Ecto neural progenitor cell (in vitro differentiated cells): ENCODE results near the gene NIPA2.

Source experiments
- DNase-seq: peaks from one replicate; pipeline ENCODE4 v3.0.0-alpha.2; 2018; ENCODE audit warnings: low spot score

The NIPA2 gene

DNA sequence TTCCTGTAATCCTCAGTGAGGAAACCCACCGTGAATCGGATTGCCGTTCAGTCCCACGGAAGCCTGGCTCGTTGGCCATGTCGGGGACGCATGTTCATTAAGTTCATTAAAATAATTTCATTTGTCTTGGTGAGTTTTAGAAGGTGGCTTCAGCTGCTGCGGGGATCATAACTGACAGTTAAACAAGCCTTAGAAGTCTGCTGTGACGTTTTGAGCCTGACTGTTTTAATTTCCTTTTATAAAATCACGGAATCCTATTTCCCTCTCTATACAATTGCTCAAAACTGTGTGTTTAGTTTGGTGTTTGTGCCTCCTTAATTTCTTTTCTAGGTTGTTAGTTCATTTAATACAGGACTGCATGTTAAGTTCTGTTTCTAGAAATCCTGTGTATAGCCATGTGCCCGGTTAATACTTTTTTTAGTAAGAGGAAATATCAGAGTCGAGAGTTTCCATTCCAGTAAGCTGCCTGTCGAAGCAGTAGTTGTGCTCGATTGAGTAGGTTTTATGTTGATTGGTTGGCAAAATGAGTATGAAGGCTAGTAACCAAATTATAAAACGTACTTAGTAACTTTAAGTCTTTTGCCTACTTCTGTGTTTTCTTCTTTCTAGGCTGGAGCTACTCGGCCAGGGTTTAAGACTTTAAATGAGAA lies 705 bp downstream of the NIPA2 start:
- no peak for DNase-seq

DNA sequence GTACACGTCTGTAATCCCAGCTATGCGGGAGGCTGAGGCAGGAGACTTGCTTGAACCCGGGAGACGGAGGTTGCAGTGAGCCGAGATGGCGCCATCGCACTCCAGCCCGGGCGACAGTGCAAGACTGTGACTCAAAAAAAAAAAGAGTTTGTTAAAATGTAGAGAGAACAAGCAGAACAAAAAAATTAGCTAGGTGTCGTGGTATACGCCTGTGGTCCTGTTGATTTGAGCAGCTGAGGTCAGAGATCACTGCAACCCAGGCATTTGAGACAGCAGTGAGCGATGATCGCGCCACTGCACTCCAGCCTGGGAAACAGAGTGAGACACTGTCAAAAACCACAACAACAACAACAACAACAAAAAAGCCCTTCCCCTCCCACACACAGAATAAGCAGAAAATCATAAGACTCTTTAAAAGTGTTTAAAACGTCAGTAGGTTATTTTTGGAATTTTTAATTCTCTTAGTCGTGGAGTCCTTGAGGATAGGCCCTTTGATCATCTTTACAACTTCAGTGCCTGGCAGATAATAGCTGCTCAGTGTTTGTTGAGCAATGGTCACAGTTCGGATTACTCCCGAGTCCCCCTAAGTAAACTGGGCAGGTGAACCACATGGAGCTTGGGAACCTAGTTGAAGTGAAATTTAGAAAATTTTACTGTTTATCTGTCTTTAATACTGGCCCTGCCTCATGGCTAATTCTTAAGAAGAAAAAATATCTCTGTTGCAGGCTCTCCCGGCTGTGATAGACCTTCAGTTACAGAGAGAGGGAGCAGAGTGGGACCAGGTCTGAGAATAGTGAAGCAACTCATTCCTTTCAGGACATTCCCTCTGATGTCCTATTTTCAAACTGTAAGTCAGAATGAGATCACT lies 6.2 kb downstream of the NIPA2 start:
- DNase-seq: no peak

DNA sequence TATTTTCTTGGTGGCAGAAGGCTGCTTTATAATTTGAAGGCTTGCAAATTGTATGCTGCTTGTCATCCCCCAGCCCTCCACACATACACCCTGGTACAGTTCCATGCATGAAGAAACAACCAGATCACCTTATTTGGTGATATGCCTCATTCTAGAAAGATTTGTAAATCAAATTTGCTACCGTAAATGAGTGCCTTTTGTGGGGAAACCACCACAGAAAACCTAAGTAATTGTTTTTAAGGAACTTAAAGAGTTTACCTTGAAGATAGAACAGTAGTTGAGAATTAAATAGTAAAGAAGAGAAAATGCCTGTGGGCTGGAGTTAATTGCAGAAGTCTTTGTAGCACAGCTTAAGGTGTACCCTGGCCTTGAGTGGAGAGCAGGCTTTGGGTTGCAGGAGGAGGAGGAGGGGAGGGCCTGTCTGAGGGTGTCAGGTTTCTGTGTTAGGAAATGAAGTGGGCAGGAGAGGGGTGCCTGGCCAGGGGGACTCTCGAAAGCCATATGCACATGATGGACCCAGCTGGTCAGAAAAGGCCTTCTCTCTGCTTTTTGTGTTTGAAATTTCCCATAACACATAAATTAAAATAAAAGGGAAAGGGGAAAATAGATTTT lies 6.9 kb downstream of the NIPA2 start:
- no peak for DNase-seq

DNA sequence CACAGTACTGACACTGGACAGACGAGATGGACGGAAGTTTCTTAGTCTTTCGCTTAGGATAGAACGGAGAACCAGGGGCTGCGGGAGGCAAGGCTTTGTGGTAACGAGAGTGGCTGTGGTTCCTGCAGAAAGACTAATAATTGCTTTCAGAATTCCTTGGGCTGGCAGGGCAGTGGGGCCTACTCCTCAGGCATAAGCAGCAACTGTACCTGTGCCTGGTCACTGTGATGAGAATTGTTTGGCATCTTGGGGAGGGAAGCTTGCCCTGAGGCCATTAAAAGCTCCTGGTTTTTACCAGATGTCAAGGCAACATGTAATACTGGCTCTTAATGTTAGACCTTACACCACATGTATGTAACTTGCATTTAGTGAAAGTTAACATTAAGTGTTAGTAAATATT lies 7.6 kb downstream of the NIPA2 start:
- no peak for DNase-seq

DNA sequence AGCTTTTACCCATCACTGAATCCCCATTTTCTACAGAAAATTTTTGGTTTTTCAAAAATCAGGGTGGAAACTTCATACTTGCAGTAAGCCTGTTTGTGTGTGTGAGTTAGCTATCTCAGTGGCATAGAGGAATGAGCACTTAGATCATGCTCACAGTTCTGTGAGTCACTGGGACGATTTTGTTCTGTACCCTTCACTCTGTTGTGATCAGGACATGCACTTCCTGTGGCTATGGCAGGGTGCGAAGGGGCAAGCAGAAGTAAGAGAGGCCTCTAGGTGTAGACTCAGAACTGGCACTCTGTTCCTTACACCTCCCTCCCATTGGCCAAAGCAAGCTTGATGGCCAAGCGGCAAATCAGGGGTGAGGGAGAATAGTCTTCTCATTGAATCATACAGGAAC lies 11.6 kb downstream of the NIPA2 start:
- DNase-seq: no peak

DNA sequence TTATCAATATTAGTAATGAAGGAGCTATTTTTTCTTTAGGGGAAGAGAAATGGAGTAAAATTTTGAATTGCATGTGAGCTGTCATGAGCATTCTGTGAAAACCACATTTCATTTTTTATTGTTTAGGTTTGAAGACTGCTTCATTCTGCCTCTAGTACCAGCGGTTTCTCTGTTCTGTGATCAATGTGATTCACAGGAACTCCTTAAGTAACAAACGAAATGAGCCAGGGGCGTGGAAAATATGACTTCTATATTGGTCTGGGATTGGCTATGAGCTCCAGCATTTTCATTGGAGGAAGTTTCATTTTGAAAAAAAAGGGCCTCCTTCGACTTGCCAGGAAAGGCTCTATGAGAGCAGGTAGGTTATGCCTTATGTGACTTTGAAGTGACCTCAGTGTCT lies 13.0 kb downstream of the NIPA2 start:
- no peak for DNase-seq

DNA sequence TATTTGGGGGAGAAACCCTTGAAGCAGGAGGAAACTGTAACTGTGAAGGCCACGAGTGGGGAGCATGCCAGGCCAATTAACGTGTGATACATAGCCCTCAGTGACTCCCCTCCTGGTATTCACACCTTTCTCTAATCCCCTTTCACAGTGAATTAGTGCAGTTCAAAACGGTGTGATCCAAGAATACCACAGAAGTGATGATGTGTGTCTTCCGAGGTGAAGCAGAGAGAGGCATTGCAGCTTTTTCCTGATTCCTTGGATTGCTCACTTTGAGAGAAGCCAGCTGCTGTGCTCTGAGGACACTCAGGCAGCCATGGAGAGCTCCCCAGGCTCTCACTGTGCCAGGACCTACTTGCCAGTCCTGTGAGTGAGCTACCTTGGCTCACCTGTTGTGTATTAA lies 17.3 kb downstream of the NIPA2 start:
- no peak for DNase-seq

DNA sequence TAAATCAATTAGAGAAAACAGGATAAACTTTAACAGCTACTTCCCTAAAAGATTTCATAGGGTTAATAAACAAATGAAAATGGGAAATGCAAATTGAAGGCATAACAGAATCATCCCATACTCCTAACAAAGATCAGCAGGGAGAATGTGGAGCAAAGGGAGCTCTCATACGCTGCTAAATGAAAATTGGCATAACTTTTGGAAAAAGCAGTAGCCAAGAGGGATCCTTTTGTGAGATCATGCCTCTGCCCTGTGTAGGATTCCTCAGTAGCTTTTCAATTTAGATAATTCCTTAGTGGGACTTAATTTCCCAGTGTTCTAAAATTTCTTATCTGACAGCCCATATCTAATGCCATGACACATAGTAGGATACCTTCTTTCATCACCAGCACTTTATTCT lies 18.2 kb downstream of the NIPA2 start:
- DNase-seq: no peak

DNA sequence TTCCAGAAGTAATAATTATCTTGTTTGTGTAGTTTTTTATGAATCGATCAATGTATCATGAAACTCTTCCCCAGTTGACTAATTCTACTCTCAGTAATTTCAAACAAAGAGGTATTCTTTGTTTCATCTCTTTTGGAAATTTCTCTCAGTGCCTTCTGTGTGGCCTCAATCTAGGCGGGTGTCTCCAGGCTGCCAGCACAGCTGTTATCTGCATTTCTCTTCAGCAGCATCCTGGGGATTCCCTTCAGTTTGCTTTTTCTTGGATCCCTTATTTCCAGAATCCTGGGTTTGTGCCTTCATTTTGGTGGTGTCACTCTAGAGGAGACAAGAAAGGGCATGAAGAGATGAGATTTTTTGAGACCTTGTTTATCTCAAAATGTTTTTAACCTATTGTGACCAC lies 22.7 kb downstream of the NIPA2 start:
- no peak for DNase-seq

DNA sequence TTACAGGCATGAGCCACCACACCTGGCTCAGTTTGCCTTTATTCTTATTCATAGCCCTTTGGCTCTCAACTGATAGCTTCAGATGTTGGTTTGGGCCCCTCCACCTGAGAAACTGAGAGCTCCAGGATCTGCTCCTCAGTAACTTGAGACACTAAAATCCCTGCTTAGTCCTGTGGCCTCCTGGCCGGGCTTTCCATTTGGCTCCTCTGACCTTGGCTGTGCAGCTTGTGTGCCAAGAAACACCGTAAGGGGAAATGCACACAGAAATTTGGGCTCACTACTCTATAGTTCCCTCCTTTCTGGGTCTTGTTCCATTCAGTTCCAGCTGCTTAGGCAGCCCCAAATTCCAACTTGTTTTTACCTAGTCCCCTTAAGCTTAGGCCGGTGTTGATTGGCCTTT lies 24.9 kb downstream of the NIPA2 start:
- DNase-seq: no peak

DNA sequence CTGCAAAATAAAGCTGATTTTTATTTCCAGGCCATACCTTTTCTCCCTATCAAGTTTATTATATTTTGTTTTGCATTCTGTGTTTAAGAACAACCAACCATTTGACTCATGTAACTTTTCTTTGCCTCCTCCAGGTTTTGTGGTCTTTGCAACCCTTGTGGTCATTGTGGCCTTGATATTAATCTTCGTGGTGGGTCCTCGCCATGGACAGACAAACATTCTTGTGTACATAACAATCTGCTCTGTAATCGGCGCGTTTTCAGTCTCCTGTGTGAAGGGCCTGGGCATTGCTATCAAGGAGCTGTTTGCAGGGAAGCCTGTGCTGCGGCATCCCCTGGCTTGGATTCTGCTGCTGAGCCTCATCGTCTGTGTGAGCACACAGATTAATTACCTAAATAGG lies 27.6 kb downstream of the NIPA2 start:
- no peak for DNase-seq

DNA sequence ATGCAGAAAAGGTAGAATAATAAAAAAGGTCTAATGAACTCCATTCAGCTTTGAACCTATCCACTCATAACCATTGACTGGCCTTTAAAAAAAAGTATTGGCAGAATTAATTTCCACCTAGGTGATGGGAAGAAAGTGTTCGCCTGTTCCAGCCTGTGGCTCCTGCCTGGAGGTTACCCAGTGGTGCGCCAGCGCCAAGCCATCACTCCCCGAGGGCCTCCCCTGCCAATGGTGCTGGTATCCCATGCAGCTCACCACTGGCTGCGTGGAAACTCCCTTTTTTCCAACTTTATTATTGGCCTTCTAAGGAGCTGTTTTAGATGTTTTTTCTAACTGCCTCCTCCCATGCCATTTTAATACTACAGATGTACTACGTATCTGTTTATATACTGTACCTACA lies 29.4 kb downstream of the NIPA2 start:
- DNase-seq: no peak

DNA sequence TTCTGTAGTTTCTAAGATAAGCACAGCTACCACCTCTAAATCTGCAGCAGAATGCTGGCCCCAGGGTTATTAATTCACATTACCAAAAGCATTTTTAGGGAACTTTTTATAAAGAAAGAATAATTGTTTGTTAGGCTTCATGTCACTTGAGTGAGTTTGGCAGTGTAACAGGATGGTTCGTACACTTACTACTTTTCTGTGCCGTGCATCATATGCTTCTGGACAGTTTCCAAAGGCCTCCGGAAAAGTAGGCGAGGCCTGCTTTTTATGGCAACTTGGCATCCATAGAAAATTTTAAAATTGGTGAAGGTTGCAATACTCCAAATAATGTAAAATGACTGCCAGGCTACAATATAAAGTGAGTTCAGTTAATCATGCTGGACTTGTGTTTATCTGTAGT lies 30.0 kb downstream of the NIPA2 start:
- DNase-seq: no peak

DNA sequence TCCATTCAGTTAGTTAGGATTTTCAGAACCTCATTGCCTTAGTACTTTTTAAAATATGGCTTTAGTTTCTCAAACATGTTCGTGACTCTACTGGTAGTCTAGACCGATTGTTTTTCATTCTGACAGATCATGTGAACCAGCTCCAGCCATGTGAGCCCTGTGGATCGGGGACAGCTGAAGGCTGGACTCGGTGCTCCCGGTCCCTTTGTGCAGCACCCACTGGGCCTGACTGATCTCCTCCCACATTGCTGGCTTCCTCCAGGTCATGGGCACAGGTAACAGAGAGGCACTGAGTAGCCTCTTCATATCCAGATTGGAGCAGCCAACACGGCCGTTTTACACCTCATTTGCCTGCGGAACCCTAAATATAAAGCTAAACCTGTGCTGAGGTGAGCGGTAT lies 30.5 kb downstream of the NIPA2 start:
- no peak for DNase-seq

DNA sequence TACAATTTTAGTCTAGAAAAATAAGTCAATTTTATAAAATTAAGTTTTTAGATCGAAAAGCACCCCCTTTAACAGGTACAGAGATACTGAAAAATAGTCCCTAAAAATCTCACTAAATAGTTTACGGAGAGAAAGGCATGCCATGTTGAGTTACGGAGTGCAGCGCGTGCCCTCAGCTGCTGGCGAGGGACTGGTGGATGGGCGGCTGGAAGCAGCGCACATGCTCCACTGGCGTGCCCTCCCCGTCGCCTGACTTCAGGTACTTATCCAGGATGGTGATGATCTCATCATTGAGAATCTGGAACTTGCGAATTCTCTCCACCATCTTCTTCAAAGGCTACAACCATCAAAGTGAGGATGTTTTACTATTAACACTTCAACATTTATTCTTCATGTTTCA lies 31.4 kb downstream of the NIPA2 start:
- no peak for DNase-seq

DNA sequence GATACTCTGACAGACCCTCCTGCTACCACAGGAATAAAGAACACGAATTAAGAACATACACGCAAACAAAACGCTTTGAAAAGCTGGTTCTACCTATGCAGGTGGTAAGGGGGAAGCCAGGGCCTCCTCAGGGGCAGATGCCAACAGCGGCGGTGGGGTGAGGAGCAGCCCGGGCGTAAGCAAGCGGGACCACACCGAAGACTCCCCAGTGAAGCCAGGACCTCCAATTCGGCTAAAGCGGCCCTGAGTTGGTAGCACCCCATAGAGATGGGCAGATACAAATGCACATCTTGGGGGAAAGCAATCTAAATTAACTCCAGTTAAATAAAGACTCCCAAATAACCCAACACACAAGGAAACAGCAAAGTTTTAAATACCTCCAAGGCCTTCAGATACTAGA lies 32.4 kb downstream of the NIPA2 start:
- DNase-seq: no peak

DNA sequence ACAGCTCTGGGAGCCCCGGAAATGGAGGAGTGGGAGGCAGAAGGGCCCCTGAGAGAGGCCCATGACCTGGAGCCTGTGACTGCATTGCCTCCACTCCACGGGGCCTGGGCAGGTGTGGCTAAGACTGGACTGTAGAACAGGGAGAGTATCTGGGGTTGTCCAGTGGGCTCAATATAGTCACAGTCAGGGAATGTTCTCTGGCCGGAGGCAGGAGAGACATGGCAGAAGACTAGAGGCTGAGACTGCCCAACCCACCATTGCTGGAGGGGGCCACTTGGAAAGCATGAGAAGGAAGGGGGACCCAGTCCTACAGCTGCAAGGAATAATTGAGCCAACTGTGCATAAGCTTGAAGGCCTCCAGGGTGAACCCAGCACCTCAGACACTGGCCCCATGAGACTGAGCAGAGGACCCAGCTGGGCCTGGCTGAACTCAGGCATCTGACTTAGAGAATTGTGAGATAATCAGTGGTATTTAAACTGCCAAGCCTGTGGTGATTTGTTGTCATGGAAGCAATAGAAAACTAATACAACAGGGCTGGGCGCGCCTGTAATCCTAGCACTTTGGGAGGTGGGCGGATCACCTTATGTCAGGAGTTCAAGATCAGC lies 33.1 kb downstream of the NIPA2 start:
- DNase-seq: no peak

DNA sequence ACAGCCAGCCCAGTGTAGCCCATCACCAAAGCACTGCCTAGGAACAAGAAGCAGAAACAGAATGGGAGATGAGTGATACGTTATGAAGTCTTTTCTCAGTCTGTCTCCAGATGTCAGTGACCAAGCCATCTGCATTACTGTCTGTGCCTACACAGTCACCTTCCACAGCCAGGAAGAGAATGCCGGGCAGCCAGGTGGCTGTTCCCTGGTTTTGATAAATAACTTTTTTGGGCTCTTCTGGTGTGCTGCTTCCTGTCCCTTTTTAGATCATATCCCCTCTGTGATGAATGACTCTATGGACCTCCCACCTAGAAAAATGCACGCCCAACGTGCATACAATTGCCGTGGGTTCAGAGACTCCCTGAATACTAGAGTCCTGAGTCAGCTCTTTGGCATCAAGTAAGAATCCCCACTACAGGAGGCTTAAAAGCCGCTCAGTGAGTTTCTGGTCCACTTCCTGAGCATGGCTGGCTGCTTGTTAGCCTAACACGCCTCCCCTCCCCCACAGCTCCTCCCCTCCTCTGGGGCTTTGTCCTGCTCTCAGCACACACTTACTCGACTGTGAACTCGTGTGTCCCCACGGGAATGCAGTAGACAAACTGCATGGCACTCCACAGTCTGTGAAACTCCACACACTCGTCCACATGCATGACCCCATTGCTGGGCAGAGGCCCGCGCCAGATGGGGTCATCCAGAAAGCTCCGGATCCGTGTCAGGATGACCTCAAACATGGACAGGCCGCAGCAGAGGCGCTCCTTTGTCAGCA lies 34.7 kb downstream of the NIPA2 start:
- no peak for DNase-seq

DNA sequence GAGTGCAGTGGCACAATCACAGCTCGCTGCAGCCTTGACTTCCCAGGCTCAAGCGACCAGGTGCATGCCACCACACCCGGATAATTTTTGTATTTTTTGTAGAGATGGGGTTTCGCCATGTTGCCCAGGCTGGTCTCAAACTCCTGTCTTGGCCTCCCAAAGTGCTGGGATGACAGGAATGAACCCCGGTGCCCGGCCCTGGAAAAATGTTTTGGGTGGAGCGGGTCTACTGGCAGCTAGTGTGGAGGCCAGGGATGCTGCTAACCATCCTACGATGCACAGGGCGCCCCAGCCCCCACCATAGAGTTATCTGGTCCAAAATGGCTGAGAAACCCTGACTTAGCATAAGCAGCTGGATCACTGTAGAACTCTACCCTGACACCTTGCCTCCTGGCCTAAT lies 35.4 kb downstream of the NIPA2 start:
- DNase-seq: no peak

DNA sequence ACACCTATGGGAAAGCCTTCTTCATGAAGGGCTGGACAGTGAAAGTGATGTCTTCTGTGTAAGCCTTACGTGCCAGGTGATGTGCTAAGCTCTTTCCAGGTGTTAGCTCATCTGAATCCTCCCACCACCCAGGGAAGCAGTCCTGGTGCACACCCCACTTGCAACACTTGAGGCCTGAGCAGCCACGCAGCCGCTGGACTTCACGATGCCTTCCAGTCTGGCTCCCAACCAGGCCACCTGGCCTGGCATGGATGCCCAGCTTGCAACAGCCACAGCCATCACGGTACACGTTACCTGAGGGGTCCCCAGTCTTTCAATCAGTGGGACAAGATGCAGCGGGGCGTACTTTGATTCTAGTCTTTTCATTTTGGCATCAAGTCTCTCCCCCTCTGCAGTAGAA lies 35.8 kb downstream of the NIPA2 start:
- DNase-seq: no peak

DNA sequence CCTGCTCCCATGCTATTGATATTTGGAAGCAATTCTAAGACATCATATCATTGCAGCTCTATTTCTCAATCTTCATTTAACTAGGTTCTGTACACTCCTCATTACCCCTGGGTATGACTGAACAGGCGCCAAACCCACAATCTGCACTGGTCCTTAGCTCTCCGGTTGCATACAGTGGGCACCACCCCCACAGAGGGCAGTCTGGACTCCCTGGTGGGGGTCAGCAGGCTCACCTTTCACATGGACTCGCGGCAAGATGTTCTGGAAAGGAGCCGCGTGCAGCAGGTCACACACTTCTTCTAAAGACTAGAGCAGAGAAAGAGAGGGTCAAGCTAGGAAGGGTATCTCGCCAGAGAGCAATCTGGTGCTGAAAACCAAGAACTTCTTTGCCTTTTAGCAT lies 36.5 kb downstream of the NIPA2 start:
- DNase-seq: no peak

DNA sequence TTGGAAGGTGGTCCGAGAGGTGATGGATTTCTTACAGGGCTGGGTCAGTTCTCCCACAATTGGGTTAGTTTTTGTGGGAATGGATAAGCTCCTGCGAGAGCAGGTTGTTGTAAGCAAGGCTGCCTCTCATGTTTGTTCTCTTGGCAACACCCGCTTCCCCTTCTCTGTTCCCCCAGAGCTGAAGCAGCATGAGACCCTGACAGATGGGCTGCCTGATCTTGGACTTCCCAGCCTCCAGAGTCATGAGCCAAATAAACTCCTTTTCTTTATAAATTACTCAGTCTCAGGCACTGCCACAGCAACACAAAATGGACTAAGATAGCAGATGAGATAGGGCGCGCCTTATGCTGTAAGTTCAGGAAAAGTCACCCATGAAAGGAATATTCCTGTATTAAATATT lies 38.7 kb downstream of the NIPA2 start:
- no peak for DNase-seq
